GM21576 (cell line): ENCODE data around the gene SMARCA4.
"Not testable (repeated sequence)": the region's sequence is repeated elsewhere in the genome, so short reads cannot be mapped to it uniquely, and the experiment has no call there.

Experiments used
- ATAC-seq: cut with Tn5 transposase; IDR thresholded peaks from one replicate; pipeline ENCODE4 v1.9.1; 2021; ENCODE audit warnings: mild to moderate bottlenecking, moderate library complexity; ENCODE audit not compliant: unreplicated experiment

SMARCA4 gene

GRCh38 chr19:10975374-10976130 lies 14.7 kb downstream of the SMARCA4 start:
- no peak for ATAC-seq

GRCh38 chr19:10976131-10976892 lies 15.5 kb downstream of the SMARCA4 start:
- ATAC-seq = no peak

DNA sequence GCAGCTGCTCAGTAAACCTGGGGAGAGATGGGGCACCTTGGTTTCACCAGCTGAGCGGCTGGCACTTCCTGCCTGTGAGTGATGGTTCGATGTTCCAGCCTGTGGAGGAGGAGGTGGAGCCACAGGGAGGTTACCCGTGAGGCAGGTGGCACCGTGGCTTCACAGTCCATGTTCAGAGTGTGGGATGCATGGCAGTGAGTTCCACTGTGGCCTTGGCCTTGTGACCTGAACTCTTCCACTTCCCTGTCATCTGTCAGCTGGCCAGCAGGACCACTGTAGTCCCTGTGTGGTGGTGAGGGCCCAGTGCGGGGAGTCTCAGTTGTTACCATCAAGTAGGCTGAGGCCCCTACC lies 16.9 kb downstream of the SMARCA4 start:
- ATAC-seq = no peak

GRCh38 chr19:10979951-10980381 lies 19.1 kb downstream of the SMARCA4 start:
- no peak for ATAC-seq

- no peak for ATAC-seq
Measured at GRCh38 chr19:10981252-10981895, 20.5 kb downstream of the SMARCA4 start.

GRCh38 chr19:10983026-10983425 lies 22.2 kb downstream of the SMARCA4 start:
- ATAC-seq = no peak

DNA sequence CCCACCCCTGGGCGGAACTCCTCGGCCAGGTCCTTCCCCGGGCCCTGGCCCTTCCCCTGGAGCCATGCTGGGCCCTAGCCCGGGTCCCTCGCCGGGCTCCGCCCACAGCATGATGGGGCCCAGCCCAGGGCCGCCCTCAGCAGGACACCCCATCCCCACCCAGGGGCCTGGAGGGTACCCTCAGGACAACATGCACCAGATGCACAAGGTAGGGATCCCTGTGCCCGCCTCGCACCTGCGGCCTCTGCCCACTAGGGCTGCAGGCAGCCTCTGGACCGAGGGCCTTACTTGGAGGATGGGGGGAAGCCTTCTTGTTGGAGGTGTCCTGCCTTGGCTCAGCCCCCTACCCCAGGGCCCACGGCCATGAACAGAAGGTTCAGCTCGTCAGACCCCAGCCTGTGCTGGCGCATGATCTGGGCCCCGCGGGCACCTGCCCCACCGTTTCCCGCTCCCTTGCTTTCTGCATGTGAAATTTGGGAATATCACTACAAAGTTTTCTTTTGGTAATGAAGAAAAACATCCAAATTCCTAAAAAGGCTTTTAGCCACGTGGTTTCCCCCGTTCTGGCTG lies 23.4 kb downstream of the SMARCA4 start:
- no peak for ATAC-seq

DNA sequence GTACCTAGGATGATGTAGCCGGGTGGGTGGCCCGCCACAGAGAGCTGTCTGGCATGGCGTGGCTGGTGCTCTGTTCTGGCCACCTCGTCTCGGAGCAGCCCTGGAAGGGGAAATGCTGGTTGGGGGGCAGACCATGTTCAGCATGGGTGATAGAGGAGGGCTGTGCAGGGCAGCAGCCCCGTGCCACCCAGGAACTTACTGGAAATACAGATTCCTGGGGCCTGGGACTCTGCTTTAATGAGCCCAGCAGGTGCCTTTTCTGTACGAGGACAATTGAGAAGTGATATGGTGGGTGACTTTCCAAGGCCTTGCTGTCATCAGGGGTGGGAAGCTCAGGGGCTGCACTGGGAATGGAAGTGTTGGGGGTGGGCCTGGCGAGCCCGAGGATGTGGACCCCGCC lies 24.7 kb downstream of the SMARCA4 start:
- no peak for ATAC-seq

- ATAC-seq = no peak
Measured at GRCh38 chr19:10986301-10987127, 25.7 kb downstream of the SMARCA4 start.

DNA sequence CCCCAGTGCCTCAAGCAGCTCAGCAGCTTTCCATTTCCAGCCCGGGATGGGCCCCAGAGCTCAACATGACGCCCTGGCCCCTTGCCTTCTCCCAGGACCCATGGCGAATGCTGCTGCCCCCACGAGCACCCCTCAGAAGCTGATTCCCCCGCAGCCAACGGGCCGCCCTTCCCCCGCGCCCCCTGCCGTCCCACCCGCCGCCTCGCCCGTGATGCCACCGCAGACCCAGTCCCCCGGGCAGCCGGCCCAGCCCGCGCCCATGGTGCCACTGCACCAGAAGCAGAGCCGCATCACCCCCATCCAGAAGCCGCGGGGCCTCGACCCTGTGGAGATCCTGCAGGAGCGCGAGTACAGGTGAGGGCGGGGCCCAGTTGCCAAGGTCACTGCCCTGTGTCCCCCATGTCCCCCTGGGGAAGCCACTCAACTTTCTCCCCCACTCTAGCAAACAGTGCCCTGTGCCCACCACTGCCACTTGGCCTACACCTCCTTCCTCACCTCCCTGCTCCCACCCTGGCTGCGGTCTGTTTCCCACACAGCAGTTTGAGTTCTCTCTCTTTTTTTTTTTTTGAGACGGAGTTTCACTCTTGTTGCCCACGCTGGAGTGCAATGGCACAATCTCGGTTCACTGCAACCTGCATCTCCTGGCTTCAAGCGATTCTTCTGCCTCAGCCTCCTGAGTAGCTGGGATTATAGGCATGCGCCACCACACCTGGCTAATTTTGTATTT lies 26.9 kb downstream of the SMARCA4 start:
- no peak for ATAC-seq

- no peak for ATAC-seq
Measured at GRCh38 chr19:10988380-10988779, 27.6 kb downstream of the SMARCA4 start.

DNA sequence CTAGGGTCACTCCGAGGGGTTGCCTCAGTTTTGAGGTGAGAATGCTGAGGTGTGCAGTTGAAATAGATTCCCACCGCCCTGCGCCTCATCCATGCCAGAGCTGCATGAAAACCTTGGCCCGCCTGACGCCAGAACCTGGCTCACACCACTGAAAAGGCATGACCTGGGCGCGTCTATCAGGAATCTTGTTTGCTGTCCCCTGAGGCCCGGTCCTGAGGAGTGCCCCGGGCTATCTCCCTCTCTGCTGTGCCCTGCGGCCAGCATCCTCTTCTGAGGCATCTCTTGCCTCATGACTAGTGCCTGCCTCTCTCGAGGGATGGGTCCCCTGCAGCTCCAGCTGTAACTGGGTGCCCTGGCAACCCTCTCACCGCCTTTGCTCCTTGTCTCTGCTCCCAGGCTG lies 28.1 kb downstream of the SMARCA4 start:
- ATAC-seq = no peak

GRCh38 chr19:10991076-10991475 lies 30.2 kb downstream of the SMARCA4 start:
- no peak for ATAC-seq

- ATAC-seq = no peak
Measured at GRCh38 chr19:10991521-10992081, 30.8 kb downstream of the SMARCA4 start.

DNA sequence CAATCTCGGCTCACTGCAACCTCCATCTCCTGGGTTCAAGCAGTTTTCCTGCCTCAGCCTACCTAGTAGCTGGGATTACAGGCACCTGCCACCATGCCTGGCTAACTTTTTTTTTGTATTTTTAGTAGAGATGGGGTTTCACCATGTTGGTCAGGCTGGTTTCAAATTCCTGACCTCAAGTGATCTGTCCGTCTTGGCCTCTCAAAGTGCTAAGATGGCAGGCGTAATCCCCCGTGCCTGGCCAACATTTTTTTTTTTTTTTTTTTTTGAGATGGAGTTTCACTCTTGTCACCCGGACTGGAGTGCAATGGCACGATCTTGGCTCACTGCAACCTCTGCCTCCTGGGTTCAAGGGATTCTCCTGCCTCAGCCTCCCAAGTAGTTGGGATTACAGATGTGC lies 31.3 kb downstream of the SMARCA4 start:
- ATAC-seq = not testable (repeated sequence)

DNA sequence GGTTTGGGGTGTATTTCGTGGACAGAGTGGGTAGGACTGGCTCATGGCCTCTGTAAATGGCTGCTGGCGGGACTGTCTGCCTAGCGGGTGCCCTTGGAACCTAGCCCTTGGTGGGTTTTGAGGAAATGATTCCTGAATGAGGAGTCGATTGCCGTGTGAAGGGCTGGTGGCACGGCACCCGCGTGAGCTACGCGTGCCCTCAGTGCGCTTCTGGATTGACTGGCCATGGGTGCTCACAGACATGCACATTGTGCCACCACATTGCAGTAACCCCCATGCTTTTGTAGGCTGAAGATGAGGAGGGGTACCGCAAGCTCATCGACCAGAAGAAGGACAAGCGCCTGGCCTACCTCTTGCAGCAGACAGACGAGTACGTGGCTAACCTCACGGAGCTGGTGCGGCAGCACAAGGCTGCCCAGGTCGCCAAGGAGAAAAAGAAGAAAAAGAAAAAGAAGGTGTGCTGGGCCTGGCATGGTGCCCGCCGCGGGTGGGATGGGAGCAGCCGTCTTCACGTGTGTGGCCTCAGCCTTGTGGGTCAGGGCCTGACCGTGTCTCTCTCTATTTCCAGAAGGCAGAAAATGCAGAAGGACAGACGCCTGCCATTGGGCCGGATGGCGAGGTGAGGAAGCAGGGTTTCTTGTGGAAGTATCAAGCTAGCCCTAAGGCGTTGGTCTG lies 35.2 kb downstream of the SMARCA4 start:
- ATAC-seq = no peak

GRCh38 chr19:10998045-10998533 lies 37.3 kb downstream of the SMARCA4 start:
- ATAC-seq = no peak

DNA sequence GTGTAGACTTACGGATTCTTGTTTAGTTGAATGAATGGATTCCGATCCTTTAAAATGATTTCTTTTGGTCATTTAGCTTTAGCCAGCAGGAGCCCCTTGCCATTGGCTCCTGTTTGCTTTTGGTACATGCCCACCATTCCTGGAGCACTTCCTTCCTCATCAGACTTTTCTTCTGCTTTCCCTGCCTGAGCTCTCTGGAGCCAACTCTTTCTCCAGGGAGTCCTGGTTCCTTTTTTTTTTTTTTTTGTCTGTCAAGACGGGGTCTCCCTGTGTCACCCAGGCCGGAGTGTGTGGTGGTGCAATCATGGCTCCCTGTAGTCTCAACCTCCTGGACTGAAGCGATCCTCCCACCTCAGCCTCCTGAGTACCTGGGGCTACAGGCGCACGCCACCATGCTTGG lies 37.8 kb downstream of the SMARCA4 start:
- no peak for ATAC-seq

DNA sequence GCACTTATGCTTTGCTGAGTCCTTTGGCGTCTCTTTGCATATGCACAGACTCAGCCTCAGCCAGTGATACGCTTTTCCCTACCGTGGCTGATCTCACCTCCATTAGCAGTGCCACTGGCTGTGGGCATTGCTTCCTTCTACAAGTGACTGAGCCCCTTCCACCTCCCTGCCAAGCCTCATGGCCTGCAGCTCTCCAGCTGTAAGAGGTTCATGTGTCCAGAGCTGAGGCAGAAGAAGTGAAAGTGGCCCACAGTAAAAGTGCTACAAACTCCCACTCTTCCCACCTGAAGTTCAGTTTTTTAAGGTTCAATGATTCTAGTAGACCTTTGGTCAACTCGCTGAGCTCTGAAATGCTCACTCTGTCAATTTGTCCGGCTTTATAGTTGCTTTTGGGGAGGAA lies 44.7 kb downstream of the SMARCA4 start:
- ATAC-seq = no peak
